Heart right ventricle (tissue), 16 donors: Measurements from ENCODE around the gene LRP1B. TPM values are rescaled to one million over a fixed set of nuclear protein-coding genes. Genes with fewer than 3 reads are reported as not detected.

Source experiments
- ATAC-seq, 8 donors: fragments of 200-7000 bp; cut with Tn5 transposase; one replicate each; pipeline ENCODE4 v1.9.1; 2020; ENCODE audit warnings: mild to moderate bottlenecking in 8 of 8, moderate library complexity in 8 of 8, moderate number of reproducible peaks in 1 of 8
- DNase-seq, 2 donors: peaks; one replicate each; pipeline ENCODE4 v3.0.0-alpha.2; 2020
- H3K27ac ChIP-seq, 10 donors: fragments of 200-600 bp; sonication (generic) in 2 of 10; one replicate each; pipeline versions ENCODE4 v1.5.0 to v1.8.0; 2020 to 2022; ENCODE audit warnings: mild to moderate bottlenecking in 3 of 10
- H3K27me3 ChIP-seq, 7 donors: fragments of 200-600 bp; one replicate each; pipeline ENCODE4 v1.8.0; 2021 to 2022; ENCODE audit warnings: mild to moderate bottlenecking in 2 of 7
- H3K36me3 ChIP-seq, 9 donors: fragments of 200-600 bp; sonication (generic) in 1 of 9; one replicate each; pipeline versions ENCODE4 v1.5.0 to v1.8.0; 2020 to 2022; ENCODE audit warnings: mild to moderate bottlenecking in 2 of 9
- H3K4me1 ChIP-seq, 9 donors: fragments of 200-600 bp; sonication (generic) in 1 of 9; one replicate each; pipeline versions ENCODE4 v1.5.0 to v1.8.0; 2020 to 2022; ENCODE audit warnings: mild to moderate bottlenecking in 4 of 9
- H3K4me3 ChIP-seq, 10 donors: fragments of 200-600 bp; sonication (generic) in 2 of 10; one replicate each; pipeline versions ENCODE4 v1.5.0 to v1.8.0; 2020 to 2022; ENCODE audit warnings: mild to moderate bottlenecking in 7 of 10, moderate library complexity in 2 of 10
- H3K9me3 ChIP-seq, 11 donors: fragments of 200-600 bp in 10 of 11; sonication (generic) in 2 of 11; one replicate each; pipeline versions ENCODE4 v1.5.0 to v1.8.0; 2013 to 2022; ENCODE audit warnings: mild to moderate bottlenecking in 2 of 11, control low read depth in 1 of 11, moderate library complexity in 1 of 11
- WGBS, 2 donors: extraction: QIAGEN DNeasy Blood & Tissue Kit; methylation state at CpG; one replicate each; pipeline ENCODE4 v1.1.7; 2013; ENCODE audit warnings: inconsistent platforms in 1 of 2; 5-methylcytosine and 5-hydroxymethylcytosine counted together
- intact Hi-C, 10 donors: fragments of 100-400 bp; cut with DNase I; formaldehyde crosslinking; loops; one replicate each; pipeline versions ENCODE4 v1.11.1 to v1.14.2; 2022
- polyA plus RNA-seq, 2 donors: library from polyadenylated mRNA; stranded (reverse); fragments of 200-250 nt; gene quantifications; one replicate each; pipeline ENCODE4 v1.2.3, GENCODE V29; 2013
- total RNA-seq, 10 donors: library from RNA; stranded (reverse); fragmentation: NEBNext Ultra II Directional in 3 of 10; extraction: Animal tissue kit (Norgen Biotek cat#: 25700) in 3 of 10; gene quantifications; one replicate each; pipeline versions ENCODE4 v1.2.1 to v1.2.4, GENCODE V29; 2021 to 2023
- TF ChIP-seq, protein P1 (sequence below), 9 donors: fragments of 200-600 bp; sonication (generic) in 2 of 9; IDR thresholded peaks; one replicate each; pipeline versions ENCODE4 v1.5.0 to v1.8.0; 2021 to 2022; ENCODE audit warnings: antibody characterized with exemption in 9 of 9, mild to moderate bottlenecking in 5 of 9, moderate library complexity in 1 of 9
- donor health status: Arrhythmogenic right ventricular cardiomyopathy.
- donor health status: ischemic (EF 13 %, LVEDD 7.1; RV severe dilation, severe dysfunction).
- donor health status: healthy with polysubstance abuse.
- donor health status: DM: no; HTN: yes; CAD: no.
- donor health status: DM: no; HTN: no; CAD: no.
- donor health status: ischemic (EF 25% LVEDD 6.9; RV normal size, moderate dysfunction).
- donor health status: ischemic (EF 25% LVEDD 5.7; RV mildly dilated, moderate dysfunction).
- donor health status: healthy.
- donor health status: DM: yes; HTN: yes; CAD: no.
- donor health status: Ischemic cardiomyopathy.
- donor health status: ischemic (EF 35%, LVEDD 5.7; RV mildly dilated, moderate dysfunction).
- donor health status: nonischemic (EF 11% LVEDD 7.7; RV severe dilation, severe dysfunction).
- donor health status: DM: yes; HTN: yes; CAD: no.
- donor health status: PGD.
- donor health status: ischemic (EF 29% LVEDD 5.4; RV normal size, mild dysfunction).
- donor health status: nonischemic (EF 23%, LVEDD 6.1; RV moderate dilation, normal function).

Gene LRP1B
- total and polyA plus RNA-seq, 12 donors = 0.02 to 0.27 (median 0.14) TPM; not detected in 1

DNA sequence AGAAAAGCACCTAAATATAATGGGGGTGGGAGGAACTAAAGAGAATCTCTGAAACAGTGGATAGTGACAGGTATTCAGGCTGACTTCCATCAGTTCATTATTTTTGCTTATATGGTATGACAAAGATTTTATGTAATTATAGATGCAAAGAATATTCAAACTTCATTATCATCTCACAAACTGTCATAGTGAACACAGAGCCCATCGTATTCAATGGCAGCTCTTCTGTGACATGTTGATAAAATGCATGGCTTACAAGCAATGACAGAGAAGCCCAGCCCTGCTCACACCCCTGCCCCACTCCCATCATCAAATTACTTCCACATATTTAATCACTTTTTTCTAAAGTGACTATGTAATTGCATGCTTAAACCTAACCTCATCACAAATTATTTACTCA lies 904.3 kb downstream of the LRP1B start:
- H3K27ac ChIP-seq = no peak overlapping the region
- WGBS, 2 donors = 31 to 55% methylated on average over 1 of the region's 1 CpG
- no peaks in the 10 kb centered on the region for H3K4me1 ChIP-seq
- TF ChIP-seq, protein P1, sequence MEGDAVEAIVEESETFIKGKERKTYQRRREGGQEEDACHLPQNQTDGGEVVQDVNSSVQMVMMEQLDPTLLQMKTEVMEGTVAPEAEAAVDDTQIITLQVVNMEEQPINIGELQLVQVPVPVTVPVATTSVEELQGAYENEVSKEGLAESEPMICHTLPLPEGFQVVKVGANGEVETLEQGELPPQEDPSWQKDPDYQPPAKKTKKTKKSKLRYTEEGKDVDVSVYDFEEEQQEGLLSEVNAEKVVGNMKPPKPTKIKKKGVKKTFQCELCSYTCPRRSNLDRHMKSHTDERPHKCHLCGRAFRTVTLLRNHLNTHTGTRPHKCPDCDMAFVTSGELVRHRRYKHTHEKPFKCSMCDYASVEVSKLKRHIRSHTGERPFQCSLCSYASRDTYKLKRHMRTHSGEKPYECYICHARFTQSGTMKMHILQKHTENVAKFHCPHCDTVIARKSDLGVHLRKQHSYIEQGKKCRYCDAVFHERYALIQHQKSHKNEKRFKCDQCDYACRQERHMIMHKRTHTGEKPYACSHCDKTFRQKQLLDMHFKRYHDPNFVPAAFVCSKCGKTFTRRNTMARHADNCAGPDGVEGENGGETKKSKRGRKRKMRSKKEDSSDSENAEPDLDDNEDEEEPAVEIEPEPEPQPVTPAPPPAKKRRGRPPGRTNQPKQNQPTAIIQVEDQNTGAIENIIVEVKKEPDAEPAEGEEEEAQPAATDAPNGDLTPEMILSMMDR (IDR thresholded peaks at IDR 0.05) = no peak
- H3K4me3 ChIP-seq = no peak overlapping the region
- DNase-seq (no peak), ATAC-seq (no peak)
- intact Hi-C loops = no loop called here
- no peaks in the 10 kb centered on the region for H3K27me3 ChIP-seq
- no peaks in the 10 kb centered on the region for H3K36me3 ChIP-seq
- peaks cover 0 to 16% (median 2%) of the 10 kb centered on the region in 11 donors for H3K9me3 ChIP-seq

DNA sequence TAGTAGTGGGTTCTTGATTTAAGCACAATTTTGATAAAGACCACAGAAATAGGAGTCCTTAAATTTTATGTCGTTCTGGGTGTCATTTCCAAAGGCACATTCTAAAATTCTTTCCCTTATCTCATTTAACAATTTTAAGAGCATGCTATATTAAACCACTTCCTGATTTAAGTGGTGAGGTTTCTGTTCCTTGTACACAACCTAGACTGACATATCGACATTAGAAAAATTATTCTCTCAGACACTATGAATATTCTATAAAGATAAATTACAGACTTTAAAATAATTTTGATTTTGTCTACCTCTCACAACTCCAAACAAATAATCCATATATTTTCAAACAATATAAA lies 923.8 kb downstream of the LRP1B start:
- Histone ChIP-seq H3K9me3 (peaks cover 0 to 8% (median 0%) of the 10 kb centered on the region in 11 donors), H3K27ac (peak overlapping the region in 7 of 10 donors; percentile 11 to 67 (median 48)), H3K36me3 (no peaks in the 10 kb centered on the region), H3K27me3 (no peaks in the 10 kb centered on the region), H3K4me3 (no peak overlapping the region), H3K4me1 (peaks cover 0 to 9% (median 0%) of the 10 kb centered on the region in 9 donors)
- ATAC-seq (peak in 6 of 8 donors; percentile 57 to 82 (median 73)), DNase-seq (no peak)
- WGBS, 2 donors = 38 to 47% methylated on average over 2 of the region's 2 CpGs
- TF ChIP-seq, protein P1 (IDR thresholded peaks at IDR 0.05) = no peak
- intact Hi-C loops = no loop called here

DNA sequence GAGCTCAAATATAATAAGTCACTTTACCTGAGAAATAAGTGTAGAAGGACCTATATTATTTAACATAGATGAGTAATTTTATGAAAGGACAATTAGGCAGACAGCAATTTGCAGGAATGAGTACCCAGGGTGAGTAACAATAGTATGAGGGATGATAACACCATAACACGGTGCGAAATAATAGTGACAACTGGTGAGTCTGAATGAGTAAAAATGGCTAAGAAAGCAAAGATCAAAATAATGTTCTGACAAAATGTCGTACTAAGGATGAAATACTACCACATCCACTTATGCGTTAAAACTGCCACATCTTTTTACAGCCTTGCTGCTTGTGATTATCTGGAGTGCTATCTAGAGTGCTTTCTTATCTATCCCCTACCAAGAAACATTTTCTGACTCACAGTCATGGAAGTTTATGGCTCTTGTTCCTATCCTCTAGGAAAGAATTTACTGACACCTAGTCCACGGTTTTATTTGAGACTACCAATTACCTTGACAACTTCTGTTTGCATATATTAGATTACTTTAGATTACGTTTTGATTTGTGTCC lies 929.7 kb downstream of the LRP1B start:
- H3K4me3 ChIP-seq = no peak overlapping the region
- H3K27me3 ChIP-seq = no peaks in the 10 kb centered on the region
- H3K9me3 ChIP-seq = peaks cover 0 to 8% (median 0%) of the 10 kb centered on the region in 11 donors
- TF ChIP-seq, protein P1 (IDR thresholded peaks at IDR 0.05) = no peak
- no peak overlapping the region for H3K27ac ChIP-seq
- H3K36me3 ChIP-seq = no peaks in the 10 kb centered on the region
- WGBS, 2 donors = 52 to 57% methylated on average over 6 of the region's 6 CpGs
- no peaks in the 10 kb centered on the region for H3K4me1 ChIP-seq
- intact Hi-C loops = no loop called here
- ATAC-seq (no peak), DNase-seq (no peak)

DNA sequence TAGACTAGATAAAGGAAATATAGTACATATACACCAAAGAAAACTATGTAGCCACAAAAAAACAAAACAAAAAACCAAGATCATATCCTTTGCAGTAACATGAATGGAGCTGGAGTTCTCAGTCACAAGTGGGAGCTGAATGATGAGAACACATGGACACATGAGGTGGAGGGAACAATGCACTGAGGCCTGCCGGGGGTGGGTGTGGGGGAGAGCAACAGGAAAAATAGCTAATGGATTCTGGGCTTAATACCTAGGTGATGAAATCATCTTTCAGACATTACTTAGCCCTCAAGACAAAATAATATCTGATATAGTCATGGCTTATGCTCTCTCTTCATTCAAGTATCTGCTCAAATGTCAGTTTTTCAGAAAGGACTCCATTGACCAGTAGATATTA lies 930.6 kb downstream of the LRP1B start:
- H3K9me3 ChIP-seq = peaks cover 0 to 8% (median 0%) of the 10 kb centered on the region in 11 donors
- no peaks in the 10 kb centered on the region for H3K36me3 ChIP-seq
- H3K27me3 ChIP-seq = no peaks in the 10 kb centered on the region
- intact Hi-C loops = no loop called here
- no peaks in the 10 kb centered on the region for H3K4me1 ChIP-seq
- TF ChIP-seq, protein P1 (IDR thresholded peaks at IDR 0.05) = no peak
- WGBS, 2 donors = 56 to 65% methylated on average over 1 of the region's 1 CpG
- DNase-seq (no peak), ATAC-seq (no peak)
- no peak overlapping the region for H3K27ac ChIP-seq
- H3K4me3 ChIP-seq = no peak overlapping the region
